Right lobe of liver (tissue), 6 donors: ENCODE results near the gene XRN1. TPM values are rescaled to one million over a fixed set of nuclear protein-coding genes. Genes with fewer than 3 reads are reported as not detected.
"Not testable (repeated sequence)": the region's sequence is repeated elsewhere in the genome, so short reads cannot be mapped to it uniquely, and the experiment has no call there.

ENCODE experiments used
- ATAC-seq, 4 donors: fragments of 200-7000 bp; cut with Tn5 transposase; one replicate each; pipeline ENCODE4 v1.9.1; 2020; ENCODE audit warnings: mild to moderate bottlenecking in 4 of 4, moderate library complexity in 4 of 4
- DNase-seq, 3 donors: peaks; one replicate each; pipeline ENCODE4 v3.0.0-alpha.2; 2020
- H3K27ac ChIP-seq, 3 donors: fragments of 200-600 bp; one replicate each; pipeline ENCODE4 v1.8.0; 2022
- H3K27me3 ChIP-seq, 2 donors: fragments of 200-600 bp; one replicate each; pipeline ENCODE4 v1.8.0; 2022
- H3K36me3 ChIP-seq, 4 donors: fragments of 200-600 bp; sonication (generic) in 1 of 4; one replicate each; pipeline versions ENCODE4 v1.5.1 to v1.8.0; 2017 to 2022; ENCODE audit warnings: control low read depth in 1 of 4
- H3K4me1 ChIP-seq, 4 donors: fragments of 200-600 bp; sonication (generic) in 1 of 4; one replicate each; pipeline versions ENCODE4 v1.5.1 to v1.8.0; 2017 to 2022; ENCODE audit warnings: control low read depth in 1 of 4
- H3K4me3 ChIP-seq, 3 donors: fragments of 200-600 bp; one replicate each; pipeline ENCODE4 v1.8.0; 2022
- H3K9me3 ChIP-seq, 4 donors: fragments of 200-600 bp; sonication (generic) in 1 of 4; one replicate each; pipeline versions ENCODE4 v1.5.1 to v1.8.0; 2017 to 2022; ENCODE audit warnings: control low read depth in 1 of 4
- CTCF ChIP-seq, 4 donors: fragments of 200-600 bp in 3 of 4; fragments of 450-650 bp in 1 of 4; IDR thresholded peaks; one replicate each; pipeline versions ENCODE4 v1.5.1 to v1.8.0; 2016 to 2022; ENCODE audit warnings: antibody characterized with exemption in 4 of 4, mild to moderate bottlenecking in 2 of 4
- POLR2A ChIP-seq: fragments of 450-650 bp; IDR thresholded peaks from one replicate; pipeline ENCODE4 v1.6.1; 2017; ENCODE audit warnings: antibody characterized with exemption, mild to moderate bottlenecking
- WGBS: methylation state at CpG from one replicate; pipeline ENCODE4 v1.1.6; 2018; ENCODE audit warnings: low coverage, low lambda C conversion rate; ENCODE audit not compliant: insufficient coverage; ENCODE audit errors: missing lambda C conversion rate; 5-methylcytosine and 5-hydroxymethylcytosine counted together
- intact Hi-C, 2 donors: fragments of 100-400 bp; cut with DNase I; formaldehyde crosslinking; loops; one replicate each; pipeline versions ENCODE4 v1.11.2 to v1.14.1; 2022
- total RNA-seq, 6 experiments: library from RNA; depleted of rRNA in 2 of 6; stranded (reverse); fragments of >200 nt in 2 of 6; fragmentation: NEBNext Ultra II Directional in 3 of 6; extraction: Animal tissue kit (Norgen Biotek cat#: 25700) in 3 of 6; gene quantifications; one replicate each; pipeline versions ENCODE4 v1.1.0 to v1.2.4, GENCODE V29; 2016 to 2023
- donor health status: DM: no; HTN: yes; CAD: no.
- donor health status: DM: no; HTN: no; CAD: no.
- donor health status: DM: no; HTN: no; CAD: no.
- donor health status: DM: no; HTN: yes; CAD: no.
- donor health status: DM: no; HTN: yes; CAD: no.

Gene XRN1
- total RNA-seq, 6 experiments from 2014 or later: 21.4 to 30.8 (median 24.8) TPM

- no peaks in the 10 kb centered on the region for H3K4me1 ChIP-seq
- H3K36me3 ChIP-seq: peaks cover 0 to 45% (median 18%) of the 10 kb centered on the region in 4 donors
- no peak overlapping the region for H3K4me3 ChIP-seq
- no peak overlapping the region for H3K27ac ChIP-seq
- H3K9me3 ChIP-seq: no peaks in the 10 kb centered on the region
- ATAC-seq (no peak), DNase-seq (no peak)
- WGBS: 86% methylated on average over 2 of the region's 2 CpGs
- no peaks in the 10 kb centered on the region for H3K27me3 ChIP-seq
- TF ChIP-seq CTCF (IDR thresholded peaks at IDR 0.05) (no peak), POLR2A (no peak)
- intact Hi-C loops: no loop called here
These were observed 62.8 kb downstream of the XRN1 start for GRCh38 chr3:142385078-142385477.

GRCh38 chr3:142374687-142375086 is 73.2 kb downstream of the XRN1 start:
- Histone ChIP-seq H3K27me3 (no peaks in the 10 kb centered on the region), H3K4me1 (peaks cover 0 to 13% (median 0%) of the 10 kb centered on the region in 4 donors), H3K36me3 (peaks cover 0 to 24% (median 3%) of the 10 kb centered on the region in 4 donors), H3K4me3 (no peak overlapping the region), H3K27ac (no peak overlapping the region), H3K9me3 (no peaks in the 10 kb centered on the region)
- ATAC-seq: peak in 3 of 4 donors; percentile 40 to 69 (median 53)
- DNase-seq: no peak
- TF ChIP-seq POLR2A (no peak), CTCF (IDR thresholded peaks at IDR 0.05) (no peak)
- WGBS: 43% methylated on average over 3 of the region's 3 CpGs
- intact Hi-C loops: no loop called here

- H3K9me3 ChIP-seq, H3K4me3 ChIP-seq, H3K27ac ChIP-seq, H3K27me3 ChIP-seq, DNase-seq, intact Hi-C loops, ATAC-seq: not testable (repeated sequence)
- WGBS: 81% methylated on average over 6 of the region's 6 CpGs
- Histone ChIP-seq H3K36me3 (peaks cover 0 to 12% (median 4%) of the 10 kb centered on the region in 4 donors), H3K4me1 (peaks cover 0 to 15% (median 6%) of the 10 kb centered on the region in 4 donors)
These were observed 78.3 kb downstream of the XRN1 start for GRCh38 chr3:142369576-142369975.

- WGBS: 40% methylated on average over 1 of the region's 1 CpG
- ATAC-seq: peak; percentile 56 to 68 (median 62)
These were observed 81.4 kb downstream of the XRN1 start for GRCh38 chr3:142366434-142366833.

More at GRCh38 chr3:142366434-142366833, 81.4 kb downstream of the XRN1 start:
- Histone ChIP-seq H3K4me3 (no peak overlapping the region), H3K9me3 (no peaks in the 10 kb centered on the region), H3K27ac (no peak overlapping the region), H3K36me3 (peaks cover 0 to 12% (median 4%) of the 10 kb centered on the region in 4 donors), H3K27me3 (no peaks in the 10 kb centered on the region), H3K4me1 (peaks cover 0 to 28% (median 6%) of the 10 kb centered on the region in 4 donors)
- TF ChIP-seq POLR2A: no peak
- peak; percentile 21 to 41 (median 34) for TF ChIP-seq CTCF (IDR thresholded peaks at IDR 0.05)
- intact Hi-C loops: no loop called here
- no peak for DNase-seq
